ENCODE data around the gene DENND2A. TPM values are rescaled to one million over a fixed set of nuclear protein-coding genes. Genes with fewer than 3 reads are reported as not detected.
A peak's percentile ranks its signal among the peaks of the same experiment; 100 is the strongest.

DENND2A gene
- total RNA-seq, 1 donor from 2014 or later, result 32.3 TPM

- no peak overlapping the region for H3K27ac Mint-ChIP-seq
- H3K4me1 Mint-ChIP-seq, result peaks cover 9% of the 10 kb centered on the region
- DNase-seq (ENCODE audit: low spot score in 2 of 2, unreplicated experiment in 2 of 2), result no peak
Measured at GRCh38 chr7:140489026-140489359, 151.6 kb downstream of the DENND2A start.

GRCh38 chr7:140485500-140486265 lies 154.9 kb downstream of the DENND2A start:
- TF ChIP-seq CTCF (IDR thresholded peaks at IDR 0.05; ENCODE audit: unreplicated experiment), result no peak
- Mint-ChIP-seq H3K36me3 (no peaks in the 10 kb centered on the region), H3K4me1 (peaks cover 9% of the 10 kb centered on the region), H3K27ac (no peak overlapping the region), H3K9me3 (no peaks in the 10 kb centered on the region), H3K27me3 (ENCODE audit: low read depth) (no peaks in the 10 kb centered on the region), H3K4me3 (no peak overlapping the region)
- no peak for DNase-seq (ENCODE audit: low spot score in 2 of 2, unreplicated experiment in 2 of 2)

More at GRCh38 chr7:140489026-140489359, 151.6 kb downstream of the DENND2A start:
- no peaks in the 10 kb centered on the region for H3K9me3 Mint-ChIP-seq
- H3K4me3 Mint-ChIP-seq, result no peak overlapping the region
- no peaks in the 10 kb centered on the region for H3K27me3 Mint-ChIP-seq (ENCODE audit: low read depth)
- H3K36me3 Mint-ChIP-seq, result no peaks in the 10 kb centered on the region
- no peak for TF ChIP-seq CTCF (IDR thresholded peaks at IDR 0.05; ENCODE audit: unreplicated experiment)

- Mint-ChIP-seq H3K9me3 (no peaks in the 10 kb centered on the region), H3K4me1 (peaks cover 9% of the 10 kb centered on the region), H3K27ac (no peak overlapping the region), H3K4me3 (no peak overlapping the region), H3K27me3 (ENCODE audit: low read depth) (no peaks in the 10 kb centered on the region), H3K36me3 (no peaks in the 10 kb centered on the region)
- DNase-seq (ENCODE audit: low spot score in 2 of 2, unreplicated experiment in 2 of 2), result no peak
- TF ChIP-seq CTCF (IDR thresholded peaks at IDR 0.05; ENCODE audit: unreplicated experiment), result no peak
Measured at GRCh38 chr7:140484951-140485499, 155.6 kb downstream of the DENND2A start.

GRCh38 chr7:140484479-140484878 lies 156.1 kb downstream of the DENND2A start:
- no peaks in the 10 kb centered on the region for H3K27me3 Mint-ChIP-seq (ENCODE audit: low read depth)
- no peak overlapping the region for H3K4me3 Mint-ChIP-seq
- no peak for DNase-seq (ENCODE audit: low spot score in 2 of 2, unreplicated experiment in 2 of 2)

GRCh38 chr7:140479739-140480084 lies 160.9 kb downstream of the DENND2A start:
- Mint-ChIP-seq H3K27ac (peak overlapping the region; percentile 99), H3K4me1 (peaks cover 21% of the 10 kb centered on the region)

More at GRCh38 chr7:140484479-140484878, 156.1 kb downstream of the DENND2A start:
- H3K4me1 Mint-ChIP-seq, result peaks cover 9% of the 10 kb centered on the region
- H3K9me3 Mint-ChIP-seq, result no peaks in the 10 kb centered on the region
- TF ChIP-seq CTCF (IDR thresholded peaks at IDR 0.05; ENCODE audit: unreplicated experiment), result no peak
- no peaks in the 10 kb centered on the region for H3K36me3 Mint-ChIP-seq
- no peak overlapping the region for H3K27ac Mint-ChIP-seq

More at GRCh38 chr7:140479739-140480084, 160.9 kb downstream of the DENND2A start:
- H3K27me3 Mint-ChIP-seq (ENCODE audit: low read depth), result no peaks in the 10 kb centered on the region
- TF ChIP-seq CTCF (IDR thresholded peaks at IDR 0.05; ENCODE audit: unreplicated experiment), result no peak
- DNase-seq (ENCODE audit: low spot score in 2 of 2, unreplicated experiment in 2 of 2), result no peak
- no peaks in the 10 kb centered on the region for H3K9me3 Mint-ChIP-seq
- peak overlapping the region; percentile 99 for H3K4me3 Mint-ChIP-seq
- peaks cover 1% of the 10 kb centered on the region for H3K36me3 Mint-ChIP-seq

Data from mesothelial cell of epicardium (in vitro differentiated cells).